COLO829 (cell line): ENCODE results near the gene DPF3.

Experiments used
- DNase-seq: peaks from one replicate; pipeline ENCODE4 v3.0.0; 2012; ENCODE audit warnings: low spot score

DPF3 gene

GRCh38 chr14:72800848-72801370 is 93.0 kb downstream of the DPF3 start:
- DNase-seq, result no peak

- no peak for DNase-seq
Observed at GRCh38 chr14:72800296-72800695, 93.6 kb downstream of the DPF3 start.

- DNase-seq, result no peak
Observed at GRCh38 chr14:72796935-72797334, 97.0 kb downstream of the DPF3 start.

- DNase-seq, result no peak
Observed at GRCh38 chr14:72793156-72793939, 100.6 kb downstream of the DPF3 start.

GRCh38 chr14:72792051-72792788 is 101.7 kb downstream of the DPF3 start:
- DNase-seq, result no peak

- no peak for DNase-seq
Observed at GRCh38 chr14:72790887-72791566, 102.9 kb downstream of the DPF3 start.

- DNase-seq, result no peak
Observed at GRCh38 chr14:72788972-72789728, 104.8 kb downstream of the DPF3 start.

- DNase-seq, result no peak
Observed at GRCh38 chr14:72788255-72788654, 105.6 kb downstream of the DPF3 start.

GRCh38 chr14:72787841-72788240 is 106.1 kb downstream of the DPF3 start:
- DNase-seq, result no peak

- no peak for DNase-seq
Observed at GRCh38 chr14:72786378-72787350, 107.2 kb downstream of the DPF3 start.

GRCh38 chr14:72783741-72784140 is 110.2 kb downstream of the DPF3 start:
- no peak for DNase-seq

- no peak for DNase-seq
Observed at GRCh38 chr14:72782817-72783216, 111.1 kb downstream of the DPF3 start.

GRCh38 chr14:72781561-72782508 is 112.1 kb downstream of the DPF3 start:
- DNase-seq, result no peak

GRCh38 chr14:72780751-72781150 is 113.2 kb downstream of the DPF3 start:
- DNase-seq, result no peak

GRCh38 chr14:72779679-72780078 is 114.2 kb downstream of the DPF3 start:
- DNase-seq, result no peak

GRCh38 chr14:72777636-72778035 is 116.3 kb downstream of the DPF3 start:
- no peak for DNase-seq

- no peak for DNase-seq
Observed at GRCh38 chr14:72776701-72777261, 117.1 kb downstream of the DPF3 start.

GRCh38 chr14:72775923-72776554 is 117.9 kb downstream of the DPF3 start:
- no peak for DNase-seq
